NCI-H2196 treated with DMSO at 0.1 percent for 48 hours (cell line): ENCODE results near the gene IST1.

Source experiments
- DNase-seq: peaks from one replicate; lab custom pipeline; 2025; ENCODE audit not compliant: unreplicated experiment; lab: John Stamatoyannopoulos, UW

The IST1 gene

GRCh38 chr16:71961066-71962039 lies 66.0 kb downstream of the IST1 start:
- peak; percentile 46 for DNase-seq

DNA sequence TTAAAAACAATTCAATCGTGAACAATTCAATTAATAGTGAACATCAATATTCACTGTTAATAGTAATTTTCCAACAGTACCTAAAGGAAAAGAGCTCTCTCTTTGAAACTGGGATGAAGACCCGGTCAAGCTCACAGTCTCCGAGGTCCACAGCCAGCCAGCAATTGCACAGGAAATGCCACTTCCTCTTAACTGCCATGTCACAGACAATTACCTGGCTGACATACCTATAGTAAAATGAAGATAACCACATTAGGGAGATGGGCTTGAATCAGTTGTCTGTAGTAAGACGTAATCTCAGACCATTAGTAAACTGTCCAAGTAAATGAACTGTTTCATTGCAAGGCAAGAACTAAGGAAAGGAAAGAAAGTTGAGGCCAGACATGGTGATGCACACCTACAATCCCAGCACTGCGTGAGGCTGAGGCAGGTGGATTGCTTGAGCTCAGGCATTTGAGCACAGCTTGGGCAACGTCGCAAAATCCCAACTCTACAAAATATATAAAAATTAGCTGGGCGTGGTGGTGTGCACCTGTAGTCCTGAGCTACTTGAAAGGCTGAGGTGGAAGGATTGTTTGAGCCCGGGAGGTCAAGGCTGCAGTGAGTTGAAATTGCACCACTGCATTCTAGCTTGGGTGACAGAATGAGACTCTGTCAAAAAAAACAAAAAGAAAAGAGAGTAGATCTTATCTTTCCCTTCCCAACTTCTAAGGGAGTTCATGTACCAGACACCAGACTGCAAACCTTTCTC lies 68.0 kb downstream of the IST1 start:
- no peak for DNase-seq

DNA sequence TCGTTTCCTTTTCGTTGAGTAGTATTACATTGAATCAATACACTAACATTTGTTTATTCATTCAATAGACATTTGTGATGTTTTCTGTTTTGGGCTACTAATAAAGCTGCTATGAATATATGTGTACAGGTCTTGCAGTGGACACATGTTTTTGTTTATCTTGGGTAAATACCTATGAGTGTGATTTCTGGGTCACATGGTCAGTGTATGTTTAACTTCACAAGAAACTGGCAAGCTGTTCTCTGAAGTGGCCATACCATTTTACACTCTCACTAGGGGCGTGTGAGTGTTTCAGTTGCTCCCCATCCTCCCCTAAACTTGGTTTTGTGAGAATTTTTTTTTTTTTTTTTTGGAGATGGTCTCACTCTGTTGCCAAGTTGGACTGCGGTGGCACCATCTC lies 69.9 kb downstream of the IST1 start:
- DNase-seq = no peak

DNA sequence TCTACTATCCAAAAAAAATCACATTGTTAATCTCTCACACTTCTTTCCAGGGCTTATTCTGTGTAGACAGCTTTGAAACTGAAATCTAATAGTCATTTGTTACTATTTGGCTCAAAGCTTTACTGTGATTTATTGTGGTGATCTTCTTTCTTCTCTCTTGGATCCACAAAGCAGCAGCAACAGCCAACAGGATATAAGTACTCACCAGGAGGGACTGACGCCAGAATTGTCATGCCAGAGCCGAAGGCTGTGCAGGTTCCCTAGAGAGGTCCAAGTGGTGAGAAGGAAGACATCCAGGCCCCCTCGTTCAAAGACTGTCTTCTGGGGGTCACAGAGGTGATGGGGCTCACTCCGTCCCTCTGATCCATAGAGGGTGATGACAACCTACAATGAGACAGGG lies 71.6 kb downstream of the IST1 start:
- DNase-seq = no peak

GRCh38 chr16:71969353-71969752 lies 74.0 kb downstream of the IST1 start:
- DNase-seq = no peak

GRCh38 chr16:71971571-71971970 lies 76.2 kb downstream of the IST1 start:
- no peak for DNase-seq

- DNase-seq = no peak
Measured at GRCh38 chr16:71972356-71972755, 77.0 kb downstream of the IST1 start.

GRCh38 chr16:71973001-71973400 lies 77.7 kb downstream of the IST1 start:
- no peak for DNase-seq

DNA sequence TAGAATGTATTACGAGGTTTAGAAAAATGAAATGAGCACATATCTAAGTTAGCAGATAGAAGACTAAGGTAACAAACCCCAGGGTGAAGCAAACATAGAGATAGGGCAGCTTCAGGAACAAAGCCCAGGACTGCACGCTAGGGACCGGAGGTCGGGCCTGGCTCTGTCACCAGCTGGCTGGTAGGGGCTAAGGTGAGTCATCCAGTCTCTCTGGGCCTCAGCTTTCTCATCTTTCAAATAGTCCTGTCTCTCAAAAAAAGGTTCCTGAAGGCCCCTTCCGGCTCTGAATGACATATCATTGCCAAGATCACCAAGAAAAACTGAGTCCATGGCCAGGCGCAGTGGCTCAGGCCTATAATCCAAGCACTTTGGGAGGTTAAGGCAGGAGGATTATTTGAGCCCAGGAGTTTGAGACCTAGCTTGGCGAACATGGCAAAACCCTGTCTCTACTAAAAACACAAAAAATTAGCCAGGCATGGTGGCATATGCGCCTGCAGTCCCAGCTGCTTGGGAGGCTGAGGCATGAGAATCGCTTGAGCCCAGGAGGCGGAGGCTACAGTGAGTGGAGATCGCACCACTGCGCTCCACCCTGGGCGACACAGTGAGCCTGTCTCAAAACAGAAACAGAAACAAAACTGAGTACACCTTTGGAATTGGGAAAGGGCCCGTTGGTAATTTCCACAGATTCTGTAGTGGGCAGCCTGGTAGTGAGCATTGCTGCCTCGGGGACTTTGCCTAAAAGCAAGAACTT lies 78.9 kb downstream of the IST1 start:
- DNase-seq = no peak
